GM21423 (cell line): Measurements from ENCODE around the gene MZT2A.
"Not testable (repeated sequence)": the region's sequence is repeated elsewhere in the genome, so short reads cannot be mapped to it uniquely, and the experiment has no call there.

Source experiments
- ATAC-seq: cut with Tn5 transposase; IDR thresholded peaks from one replicate; pipeline ENCODE4 v1.9.1; 2021; ENCODE audit warnings: mild to moderate bottlenecking, moderate library complexity; ENCODE audit not compliant: unreplicated experiment

The MZT2A gene, protein sequence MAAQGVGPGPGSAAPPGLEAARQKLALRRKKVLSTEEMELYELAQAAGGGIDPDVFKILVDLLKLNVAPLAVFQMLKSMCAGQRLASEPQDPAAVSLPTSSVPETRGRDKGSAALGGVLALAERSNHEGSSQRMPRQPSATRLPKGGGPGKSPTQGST

DNA sequence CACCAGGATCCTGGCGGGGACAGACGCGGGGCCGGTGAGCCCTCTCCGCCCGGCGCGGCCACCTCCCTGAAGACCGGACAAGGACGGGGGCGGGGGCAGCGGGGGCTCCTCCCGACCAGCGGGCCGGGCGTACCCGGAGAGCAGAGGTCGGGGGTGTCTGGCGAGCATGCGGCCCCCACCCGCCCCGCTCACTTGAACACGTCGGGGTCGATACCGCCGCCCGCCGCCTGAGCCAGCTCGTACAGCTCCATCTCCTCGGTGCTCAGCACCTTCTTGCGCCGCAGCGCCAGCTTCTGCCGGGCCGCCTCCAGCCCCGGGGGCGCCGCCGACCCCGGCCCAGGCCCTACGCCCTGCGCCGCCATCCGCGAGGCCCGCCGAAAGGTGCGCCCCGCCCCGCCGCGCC, at the start of gene MZT2A:
Gene MZT2A, minus strand, starts transcription at position 383 of the 403 bp plus-strand sequence. Its CDS starts 21 bp downstream, at position 362.
- ATAC-seq = peak; percentile 6

- ATAC-seq = not testable (repeated sequence)
Observed at GRCh38 chr2:131538856-131539255, 46.7 kb upstream of the MZT2A start.

DNA sequence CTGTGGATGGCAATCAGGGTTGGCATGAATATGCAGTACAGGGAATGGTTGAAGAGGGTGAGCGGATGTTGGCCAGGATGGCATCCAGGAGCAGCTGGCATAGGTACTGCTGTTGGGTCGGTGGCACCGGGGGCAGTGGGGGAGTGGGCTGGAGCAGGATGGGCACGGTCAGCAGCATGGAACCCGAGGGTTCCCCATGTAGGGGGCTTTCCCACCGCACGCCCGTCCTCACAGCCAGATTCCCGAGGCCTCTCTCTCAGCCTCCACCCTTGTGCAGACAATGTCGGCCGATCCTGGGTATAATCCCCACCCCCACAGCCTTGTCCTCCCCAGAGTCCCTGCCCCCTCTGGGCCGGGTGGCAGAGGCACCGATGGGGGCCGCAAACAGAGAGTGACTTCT, 44.6 kb upstream of the MZT2A start:
- not testable (repeated sequence) for ATAC-seq

GRCh38 chr2:131535951-131536826, 44.0 kb upstream of the MZT2A start:
- ATAC-seq = not testable (repeated sequence)

DNA sequence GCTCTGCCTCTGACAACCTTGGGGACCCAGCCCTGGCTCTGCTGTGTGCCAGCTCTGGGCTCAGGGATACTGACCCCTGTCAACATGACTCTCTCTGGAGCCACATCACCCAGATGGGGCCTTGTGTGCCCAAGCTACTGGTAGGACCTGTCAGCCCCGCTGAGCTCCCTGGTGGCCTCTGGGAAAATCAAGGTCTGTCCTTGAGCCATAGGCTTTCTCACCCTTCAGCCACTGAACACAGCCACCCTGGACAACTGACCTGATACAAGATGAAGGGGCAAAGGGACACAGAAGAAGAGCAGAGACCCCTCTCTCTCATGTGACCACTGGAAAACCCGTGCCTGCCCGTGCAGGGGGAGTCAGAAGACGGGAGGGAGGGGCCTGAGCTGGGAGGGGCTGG, 43.3 kb upstream of the MZT2A start:
- no peak for ATAC-seq

DNA sequence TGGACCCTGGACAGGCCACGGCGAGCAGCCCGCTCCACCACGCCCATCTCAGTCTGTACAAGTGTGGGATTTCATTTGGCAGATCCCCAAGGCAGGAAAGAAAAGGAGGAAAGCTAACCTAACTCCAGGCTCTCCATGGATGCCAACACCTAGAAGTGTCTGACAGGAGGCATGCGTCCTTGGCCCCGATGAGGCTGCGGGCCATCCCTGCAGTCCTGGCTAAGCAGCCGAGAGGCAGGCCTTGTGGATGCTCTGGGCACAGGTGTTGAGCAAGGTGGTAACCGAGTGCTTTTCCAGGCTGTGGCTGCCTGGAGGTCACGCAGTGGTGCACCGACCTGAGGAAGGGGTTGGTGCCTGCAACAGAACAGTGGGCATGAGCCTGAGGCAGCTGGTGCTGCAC, 42.8 kb upstream of the MZT2A start:
- not testable (repeated sequence) for ATAC-seq

DNA sequence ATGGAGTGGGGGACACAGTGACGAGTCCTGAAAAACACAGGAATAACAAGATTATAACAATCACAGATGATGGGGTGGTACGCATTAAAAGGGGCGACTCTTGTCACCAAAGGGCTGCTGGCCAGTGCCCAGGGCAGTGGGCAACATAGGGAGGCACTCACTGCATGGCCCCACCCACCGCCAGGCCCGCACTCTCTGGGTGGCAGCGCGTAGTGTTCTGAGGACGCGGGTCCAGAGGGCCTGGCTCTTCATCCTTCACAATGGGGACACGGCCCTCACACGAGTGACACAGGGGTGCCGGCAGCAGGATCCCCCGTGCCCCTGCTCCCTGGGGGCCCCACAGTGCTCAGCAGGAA, 42.1 kb upstream of the MZT2A start:
- ATAC-seq = not testable (repeated sequence)

GRCh38 chr2:131533609-131534316, 41.6 kb upstream of the MZT2A start:
- ATAC-seq = not testable (repeated sequence)

DNA sequence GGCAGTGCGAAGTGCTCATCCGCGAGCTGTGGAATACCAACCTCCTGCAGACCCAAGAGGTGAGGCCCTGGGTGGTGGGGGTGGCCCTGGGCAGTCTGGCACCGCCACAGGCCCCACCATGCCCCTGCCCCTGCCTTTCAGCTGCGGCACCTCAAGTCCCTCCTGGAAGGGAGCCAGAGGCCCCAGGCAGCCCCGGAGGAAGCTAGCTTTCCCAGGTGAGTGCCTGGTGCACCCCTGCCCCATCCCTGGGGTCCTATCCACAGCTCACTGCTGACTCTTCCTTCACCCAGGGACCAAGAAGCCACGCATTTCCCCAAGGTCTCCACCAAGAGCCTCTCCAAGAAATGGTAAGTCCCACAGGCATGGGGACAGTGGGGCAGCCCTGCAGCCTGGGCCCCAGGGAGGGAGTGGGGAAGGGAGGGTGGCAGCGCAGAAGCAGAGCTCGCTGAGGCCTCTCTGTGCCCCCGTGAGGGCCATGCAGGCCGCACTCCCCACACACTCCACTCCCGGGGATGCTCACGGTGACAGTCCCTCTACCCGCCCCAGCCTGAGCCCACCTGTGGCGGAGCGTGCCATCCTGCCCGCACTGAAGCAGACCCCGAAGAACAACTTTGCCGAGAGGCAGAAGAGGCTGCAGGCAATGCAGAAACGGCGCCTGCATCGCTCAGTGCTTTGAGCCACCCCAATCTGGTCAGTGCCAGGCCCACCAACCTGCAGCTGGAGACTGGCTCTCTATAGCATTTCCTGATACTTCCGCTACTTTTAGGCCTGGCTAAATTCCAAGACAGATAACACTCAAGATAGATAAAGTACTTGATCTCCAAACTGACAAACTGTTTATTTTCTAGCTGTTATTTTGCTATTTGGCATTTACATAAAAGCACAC, 40.8 kb upstream of the MZT2A start:
- not testable (repeated sequence) for ATAC-seq

GRCh38 chr2:131531547-131532185, 39.5 kb upstream of the MZT2A start:
- ATAC-seq = not testable (repeated sequence)

- ATAC-seq = not testable (repeated sequence)
Observed at GRCh38 chr2:131530626-131531344, 38.6 kb upstream of the MZT2A start.

- ATAC-seq = not testable (repeated sequence)
Observed at GRCh38 chr2:131529864-131530445, 37.8 kb upstream of the MZT2A start.

DNA sequence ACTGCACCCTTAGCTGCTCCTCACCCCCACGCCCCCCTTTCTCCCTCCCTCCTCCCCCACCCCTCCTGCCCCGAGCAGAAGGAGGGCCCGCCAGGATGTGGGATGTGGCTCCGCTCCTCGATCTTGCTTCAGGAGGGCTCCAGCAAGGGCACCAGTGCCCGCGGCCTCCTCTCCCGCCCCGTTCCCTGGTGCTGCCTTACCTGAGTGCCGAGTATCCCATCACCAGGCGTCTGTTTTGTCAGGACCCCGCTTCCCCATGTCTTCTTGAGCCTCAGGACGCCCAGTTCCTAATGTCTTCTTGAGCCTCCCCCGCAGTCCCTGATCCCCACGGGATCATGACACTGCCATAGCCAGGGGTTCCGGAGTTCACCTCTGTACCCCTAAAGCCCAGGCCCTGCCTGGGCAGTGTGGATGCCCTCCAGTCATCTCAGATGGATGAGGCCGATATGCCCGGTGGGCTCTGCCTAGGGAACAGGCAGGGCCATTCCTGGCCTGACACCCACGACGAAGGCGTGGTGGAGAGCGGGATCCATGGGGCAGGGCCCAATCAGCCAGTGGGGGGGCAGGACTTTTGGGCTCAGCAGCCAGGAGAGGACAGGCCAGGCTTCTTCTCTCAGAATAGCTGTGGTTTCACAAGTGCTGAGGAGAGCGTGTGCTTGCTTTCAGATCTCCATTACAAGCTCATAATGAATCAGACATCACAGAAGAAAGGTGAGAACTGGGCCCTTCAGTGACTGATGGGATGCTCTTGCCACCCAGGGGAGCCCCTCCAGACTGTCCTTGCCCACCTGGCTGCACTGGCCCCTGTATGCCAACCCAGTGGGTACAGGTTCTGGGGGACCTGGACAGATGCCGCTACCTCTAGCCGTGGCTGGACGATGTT, 37.0 kb upstream of the MZT2A start:
- peak; percentile 57 for ATAC-seq

GRCh38 chr2:131527131-131528001, 35.2 kb upstream of the MZT2A start, which contains the start of gene CCDC74A:
CCDC74A (plus strand) TSS chr2:131527888; CDS start chr2:131527971, 83 bp downstream.
- peak; percentile 94 for ATAC-seq

DNA sequence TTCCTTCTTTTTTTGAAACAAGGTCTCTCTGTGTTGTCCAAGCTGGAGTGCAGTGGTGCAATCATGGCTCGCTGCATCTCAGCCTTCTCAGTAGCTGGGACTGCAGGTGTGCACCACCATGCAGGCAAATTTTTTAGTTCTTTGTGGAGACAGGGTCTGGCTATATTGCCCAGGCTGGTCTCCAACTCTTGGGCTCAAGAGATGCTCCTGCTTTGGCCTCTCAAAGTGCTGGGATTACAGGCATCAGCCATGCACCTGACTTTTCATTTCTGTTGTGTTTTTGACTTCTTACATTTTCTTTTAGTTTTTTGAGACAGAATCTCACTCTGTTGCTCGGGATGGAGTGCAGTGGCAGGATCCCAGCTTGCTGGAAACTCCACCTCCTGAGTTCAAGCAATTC, 33.1 kb upstream of the MZT2A start:
- ATAC-seq = not testable (repeated sequence)

- no peak for ATAC-seq
Observed at GRCh38 chr2:131521961-131522781, 30.0 kb upstream of the MZT2A start.
